Chondrocyte (in vitro differentiated cells): ENCODE results near the gene PRKCA. TPM values are rescaled to one million over a fixed set of nuclear protein-coding genes. Genes with fewer than 3 reads are reported as not detected.

Experiments
- DNase-seq: peaks from one replicate; pipeline ENCODE4 v3.0.0; 2021; ENCODE audit warnings: mixed read lengths, low spot score
- H3K27ac Mint-ChIP-seq: one replicate; pipeline ENCODE4 v1.8.0; 2021; ENCODE audit warnings: mild to moderate bottlenecking, moderate library complexity, mixed read lengths; ENCODE audit not compliant: unreplicated experiment
- H3K27me3 Mint-ChIP-seq: 2 replicates; pipeline ENCODE4 v1.8.0; 2021; ENCODE audit warnings: low read depth, mixed read lengths
- H3K36me3 Mint-ChIP-seq: 2 replicates; pipeline ENCODE4 v1.8.0; 2021; ENCODE audit warnings: low read depth, mixed read lengths
- H3K4me1 Mint-ChIP-seq: 2 replicates; pipeline ENCODE4 v1.8.0; 2021; ENCODE audit warnings: low read depth, mild to moderate bottlenecking, mixed read lengths
- H3K4me3 Mint-ChIP-seq: one replicate; pipeline ENCODE4 v1.8.0; 2021; ENCODE audit warnings: mild to moderate bottlenecking, moderate library complexity, mixed read lengths; ENCODE audit not compliant: unreplicated experiment
- H3K9me3 Mint-ChIP-seq: 2 replicates; pipeline ENCODE4 v1.8.0; 2021; ENCODE audit warnings: low read depth, mixed read lengths
- total RNA-seq: library from RNA; stranded (reverse); gene quantifications from 3 replicates; pipeline ENCODE4 v1.2.1, GENCODE V29; 2021
- TF ChIP-seq, protein P1 (sequence below): fragments of 200-600 bp; sonication (generic); IDR thresholded peaks from 2 replicates; pipeline ENCODE4 v1.5.0; 2021; ENCODE audit warnings: antibody characterized with exemption, mild to moderate bottlenecking, moderate library complexity

Gene PRKCA
- total RNA-seq, 1 donor from 2014 or later = 51.5 TPM

DNA sequence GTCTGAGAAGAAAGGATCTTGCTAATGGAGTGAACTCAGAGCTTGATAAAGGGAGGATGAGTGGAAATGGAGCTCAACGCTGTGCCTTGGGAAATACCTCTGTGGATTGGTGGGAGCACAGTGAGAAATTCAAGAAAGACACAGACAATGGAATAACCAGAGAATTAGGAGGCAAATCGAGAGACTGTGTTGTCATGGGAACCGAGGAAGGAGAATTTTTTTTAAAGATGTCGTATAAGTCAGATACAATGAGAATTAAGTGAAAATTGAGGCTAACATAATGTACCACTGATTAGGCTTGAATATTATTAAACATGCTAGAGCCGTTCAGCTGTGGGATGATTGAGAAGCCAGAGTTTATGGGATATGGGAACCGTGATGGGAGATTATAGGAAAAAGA lies 134.2 kb downstream of the PRKCA start:
- TF ChIP-seq, protein P1, sequence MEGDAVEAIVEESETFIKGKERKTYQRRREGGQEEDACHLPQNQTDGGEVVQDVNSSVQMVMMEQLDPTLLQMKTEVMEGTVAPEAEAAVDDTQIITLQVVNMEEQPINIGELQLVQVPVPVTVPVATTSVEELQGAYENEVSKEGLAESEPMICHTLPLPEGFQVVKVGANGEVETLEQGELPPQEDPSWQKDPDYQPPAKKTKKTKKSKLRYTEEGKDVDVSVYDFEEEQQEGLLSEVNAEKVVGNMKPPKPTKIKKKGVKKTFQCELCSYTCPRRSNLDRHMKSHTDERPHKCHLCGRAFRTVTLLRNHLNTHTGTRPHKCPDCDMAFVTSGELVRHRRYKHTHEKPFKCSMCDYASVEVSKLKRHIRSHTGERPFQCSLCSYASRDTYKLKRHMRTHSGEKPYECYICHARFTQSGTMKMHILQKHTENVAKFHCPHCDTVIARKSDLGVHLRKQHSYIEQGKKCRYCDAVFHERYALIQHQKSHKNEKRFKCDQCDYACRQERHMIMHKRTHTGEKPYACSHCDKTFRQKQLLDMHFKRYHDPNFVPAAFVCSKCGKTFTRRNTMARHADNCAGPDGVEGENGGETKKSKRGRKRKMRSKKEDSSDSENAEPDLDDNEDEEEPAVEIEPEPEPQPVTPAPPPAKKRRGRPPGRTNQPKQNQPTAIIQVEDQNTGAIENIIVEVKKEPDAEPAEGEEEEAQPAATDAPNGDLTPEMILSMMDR = no peak
- Mint-ChIP-seq H3K4me3 (no peak overlapping the region), H3K4me1 (peaks cover 34% of the 10 kb centered on the region), H3K27me3 (no peaks in the 10 kb centered on the region), H3K9me3 (no peaks in the 10 kb centered on the region), H3K27ac (no peak overlapping the region), H3K36me3 (no peaks in the 10 kb centered on the region)
- DNase-seq = no peak

- Mint-ChIP-seq H3K27me3 (no peaks in the 10 kb centered on the region), H3K27ac (no peak overlapping the region), H3K4me3 (no peak overlapping the region), H3K4me1 (peaks cover 30% of the 10 kb centered on the region), H3K36me3 (no peaks in the 10 kb centered on the region), H3K9me3 (no peaks in the 10 kb centered on the region)
- no peak for DNase-seq
- TF ChIP-seq, protein P1 = no peak
These were observed 135.1 kb downstream of the PRKCA start for GRCh38 chr17:66437476-66438026.

- Mint-ChIP-seq H3K9me3 (no peaks in the 10 kb centered on the region), H3K27me3 (no peaks in the 10 kb centered on the region), H3K36me3 (no peaks in the 10 kb centered on the region), H3K4me3 (no peak overlapping the region), H3K27ac (no peak overlapping the region), H3K4me1 (peaks cover 28% of the 10 kb centered on the region)
- TF ChIP-seq, protein P1 = no peak
- DNase-seq = no peak
These were observed 135.7 kb downstream of the PRKCA start for GRCh38 chr17:66438101-66438500.

- DNase-seq = no peak
- H3K4me3 Mint-ChIP-seq = no peak overlapping the region
- peak overlapping the region; percentile 3 for H3K27ac Mint-ChIP-seq
- peaks cover 47% of the 10 kb centered on the region for H3K4me1 Mint-ChIP-seq
- no peaks in the 10 kb centered on the region for H3K9me3 Mint-ChIP-seq
- TF ChIP-seq, protein P1 = no peak
- H3K36me3 Mint-ChIP-seq = no peaks in the 10 kb centered on the region
- H3K27me3 Mint-ChIP-seq = no peaks in the 10 kb centered on the region
These were observed 138.8 kb downstream of the PRKCA start for GRCh38 chr17:66441101-66441661.

GRCh38 chr17:66443166-66443565 lies 140.8 kb downstream of the PRKCA start:
- peaks cover 5% of the 10 kb centered on the region for H3K9me3 Mint-ChIP-seq
- H3K4me1 Mint-ChIP-seq = peaks cover 52% of the 10 kb centered on the region
- no peak overlapping the region for H3K27ac Mint-ChIP-seq
- no peak for DNase-seq
- no peak overlapping the region for H3K4me3 Mint-ChIP-seq
- TF ChIP-seq, protein P1 = no peak
- H3K27me3 Mint-ChIP-seq = no peaks in the 10 kb centered on the region
- no peaks in the 10 kb centered on the region for H3K36me3 Mint-ChIP-seq
